ENCODE data around the gene USH2A.

GRCh38 chr1:216095400-216095799 is 327.8 kb downstream of the USH2A start:
- TF ChIP-seq EZH2 (IDR thresholded peaks at IDR 0.05; ENCODE audit: borderline replicate concordance, low read depth, low read length, severe bottlenecking) (no peak), CTCF (IDR thresholded peaks at IDR 0.05; ENCODE audit: borderline replicate concordance, extremely low read depth, low read length, poor library complexity, severe bottlenecking) (no peak)

Data from DND-41 (cell line).